GM23338 (cell line): ENCODE data around the gene SLC35B4. TPM values are rescaled to one million over a fixed set of nuclear protein-coding genes. Genes with fewer than 3 reads are reported as not detected.

Experiments used
- ATAC-seq: fragments of 200-7000 bp; cut with Tn5 transposase; 3 replicates; pipeline ENCODE4 v1.9.1; 2020
- DNase-seq: peaks from one replicate; pipeline ENCODE4 v3.0.0-alpha.2; 2015; ENCODE audit warnings: low spot score
- H2AFZ ChIP-seq: fragments of 200-600 bp; sonication (generic); 2 replicates; pipeline ENCODE4 v1.8.0; 2016; ENCODE audit warnings: antibody characterized with exemption, mild to moderate bottlenecking, moderate library complexity
- H3F3A ChIP-seq: fragments of 200-600 bp; sonication (generic); replicated peaks from 2 replicates; pipeline ENCODE4 v1.8.0; 2017; ENCODE audit warnings: antibody characterized with exemption, mixed run types, low read depth
- H3K27ac ChIP-seq: fragments of 200-600 bp; sonication (generic); 2 replicates; pipeline ENCODE4 v1.6.1; 2016; ENCODE audit warnings: low read depth
- H3K27me3 ChIP-seq: fragments of 200-600 bp; sonication (generic); 2 replicates; pipeline ENCODE4 v1.8.0; 2016; ENCODE audit warnings: mild to moderate bottlenecking, mixed run types, moderate library complexity; ENCODE audit not compliant: insufficient read depth
- H3K36me3 ChIP-seq: fragments of 200-600 bp; sonication (generic); 2 replicates; pipeline ENCODE4 v1.8.0; 2016; ENCODE audit warnings: mild to moderate bottlenecking; ENCODE audit not compliant: insufficient read depth
- H3K4me1 ChIP-seq: fragments of 200-600 bp; sonication (generic); 2 replicates; pipeline ENCODE4 v1.8.0; 2016; ENCODE audit warnings: mild to moderate bottlenecking, moderate library complexity; ENCODE audit not compliant: insufficient read depth
- H3K4me2 ChIP-seq: fragments of 200-600 bp; sonication (generic); 2 replicates; pipeline ENCODE4 v1.7.1; 2017; ENCODE audit warnings: mixed run types
- H3K4me3 ChIP-seq: fragments of 200-600 bp; sonication (generic); 2 replicates; pipeline ENCODE4 v1.6.1; 2016; ENCODE audit warnings: mixed run types
- H3K79me2 ChIP-seq: fragments of 200-600 bp; sonication (generic); replicated peaks from 2 replicates; pipeline ENCODE4 v1.8.0; 2017; ENCODE audit warnings: mild to moderate bottlenecking; ENCODE audit not compliant: insufficient read depth
- H3K9me2 ChIP-seq: fragments of 200-600 bp; sonication (generic); 2 replicates; pipeline ENCODE4 v1.8.0; 2017; ENCODE audit not compliant: insufficient read depth
- H4K20me1 ChIP-seq: fragments of 200-600 bp; sonication (generic); replicated peaks from 2 replicates; pipeline ENCODE4 v1.8.0; 2017; ENCODE audit warnings: mild to moderate bottlenecking; ENCODE audit not compliant: insufficient read depth
- H3K27ac Mint-ChIP-seq: 2 replicates; pipeline ENCODE4 v1.8.0; 2020; ENCODE audit warnings: inconsistent platforms, mild to moderate bottlenecking, moderate library complexity, mixed read lengths
- H3K27me3 Mint-ChIP-seq: 3 replicates; pipeline ENCODE4 v1.8.0; 2022; ENCODE audit warnings: low read depth, mild to moderate bottlenecking, moderate library complexity, mixed read lengths, inconsistent platforms; ENCODE audit not compliant: insufficient read depth, poor library complexity
- H3K36me3 Mint-ChIP-seq: 3 replicates; pipeline ENCODE4 v1.8.0; 2021; ENCODE audit warnings: low read depth, mild to moderate bottlenecking, inconsistent platforms, moderate library complexity, mixed read lengths
- H3K4me1 Mint-ChIP-seq: 3 replicates; pipeline ENCODE4 v1.8.0; 2020; ENCODE audit warnings: mild to moderate bottlenecking, inconsistent platforms, mixed read lengths
- H3K4me3 Mint-ChIP-seq: 3 replicates; pipeline ENCODE4 v1.8.0; 2021; ENCODE audit warnings: moderate library complexity, mild to moderate bottlenecking, inconsistent platforms, mixed read lengths
- H3K9me3 Mint-ChIP-seq: 3 replicates; pipeline ENCODE4 v1.8.0; 2020; ENCODE audit warnings: moderate library complexity, mild to moderate bottlenecking, inconsistent platforms, mixed read lengths
- CREB1 ChIP-seq: fragments of 250-450 bp; sonication (Bioruptor Pico); IDR thresholded peaks from 2 replicates; pipeline ENCODE4 v1.5.0; 2020; ENCODE audit warnings: low read depth, mild to moderate bottlenecking, moderate library complexity
- CTCF ChIP-seq, 2 experiments: fragments of 200-600 bp in 1 of 2; sonication (generic) in 1 of 2; conservative IDR thresholded peaks; 2 replicates each; pipeline versions ENCODE4 v1.5.1 to v1.6.1; 2016 to 2017; ENCODE audit warnings: antibody characterized with exemption in 2 of 2, low read depth in 2 of 2, mild to moderate bottlenecking in 2 of 2, moderate library complexity in 1 of 2
- ETS1 ChIP-seq: IDR thresholded peaks from 2 replicates; pipeline ENCODE4 v1.6.1; 2016; ENCODE audit warnings: antibody characterized with exemption
- EZH2 ChIP-seq: fragments of 200-600 bp; sonication (generic); IDR thresholded peaks from one replicate; pipeline ENCODE4 v1.8.0; 2017; ENCODE audit warnings: antibody characterized with exemption, mild to moderate bottlenecking, low read depth; ENCODE audit not compliant: unreplicated experiment
- EZH2phosphoT487 ChIP-seq: fragments of 200-600 bp; sonication (generic); IDR thresholded peaks from one replicate; pipeline ENCODE4 v1.8.1; 2018; ENCODE audit warnings: antibody characterized with exemption; ENCODE audit not compliant: unreplicated experiment
- JUNB ChIP-seq: IDR thresholded peaks from one replicate; pipeline ENCODE4 v1.6.1; 2016; ENCODE audit warnings: antibody characterized with exemption; ENCODE audit not compliant: unreplicated experiment
- NANOG ChIP-seq: IDR thresholded peaks from 2 replicates; pipeline ENCODE4 v1.6.1; 2016; ENCODE audit warnings: antibody characterized with exemption, borderline replicate concordance
- POLR2AphosphoS5 ChIP-seq: IDR thresholded peaks from 2 replicates; pipeline ENCODE4 v1.6.1; 2016; ENCODE audit warnings: antibody characterized with exemption, low read depth
- REST ChIP-seq: IDR thresholded peaks from one replicate; pipeline ENCODE4 v1.6.1; 2018; ENCODE audit warnings: antibody characterized with exemption; ENCODE audit not compliant: unreplicated experiment
- STAT1 ChIP-seq: IDR thresholded peaks from one replicate; pipeline ENCODE4 v1.6.1; 2016; ENCODE audit warnings: antibody characterized with exemption; ENCODE audit not compliant: unreplicated experiment
- ZNF114 ChIP-seq: fragments of 250-450 bp; sonication (Bioruptor Pico); IDR thresholded peaks from 2 replicates; pipeline ENCODE4 v1.5.0; 2020; ENCODE audit warnings: mild to moderate bottlenecking, moderate library complexity
- ZNF331 ChIP-seq: fragments of 250-450 bp; sonication (Bioruptor Pico); IDR thresholded peaks from 2 replicates; pipeline ENCODE4 v1.5.0; 2020; ENCODE audit warnings: low read depth, mild to moderate bottlenecking, moderate library complexity
- ZNF462 ChIP-seq: fragments of 250-450 bp; sonication (Bioruptor Pico); IDR thresholded peaks from 2 replicates; pipeline ENCODE4 v1.5.0; 2020; ENCODE audit warnings: mild to moderate bottlenecking, moderate library complexity
- polyA plus RNA-seq: library from polyadenylated mRNA; unstranded; fragments of >200 nt; fragmentation: Nextera tagmentation; extraction: Ambion mirVana; gene quantifications from 2 replicates; pipeline ENCODE4 v1.2.1, GENCODE V29; 2016
- total RNA-seq: library from RNA; depleted of rRNA; stranded (reverse); fragments of >200 nt; shearing (Covaris generic); gene quantifications from 2 replicates; pipeline ENCODE4 v1.2.3, GENCODE V29; 2014

The SLC35B4 gene
- total and polyA plus RNA-seq, 2 experiments from 2014 or later, result 22.6 to 29.7 TPM

GRCh38 chr7:134331393-134331792 lies 14.7 kb upstream of the SLC35B4 start:
- H4K20me1 ChIP-seq, result no peaks in the 10 kb centered on the region
- no peak overlapping the region for H3K27ac Mint-ChIP-seq
- peaks cover 4% of the 10 kb centered on the region; the same call in 1 of the 3 replicates for H3K9me3 Mint-ChIP-seq
- no peaks in the 10 kb centered on the region for H3F3A ChIP-seq
- no peaks in the 10 kb centered on the region for H3K4me1 Mint-ChIP-seq
- H3K79me2 ChIP-seq, result no peaks in the 10 kb centered on the region
- no peak for ATAC-seq
- H2AFZ ChIP-seq, result no peak overlapping the region
- H3K36me3 Mint-ChIP-seq, result no peaks in the 10 kb centered on the region
- H3K27me3 Mint-ChIP-seq, result peaks cover 2% of the 10 kb centered on the region
- H3K4me3 Mint-ChIP-seq, result no peak overlapping the region
- H3K27me3 ChIP-seq, result no peaks in the 10 kb centered on the region
- H3K4me3 ChIP-seq, result no peak overlapping the region
- H3K27ac ChIP-seq, result no peak overlapping the region
- no peaks in the 10 kb centered on the region for H3K4me1 ChIP-seq
- no peak overlapping the region for H3K4me2 ChIP-seq
- H3K9me2 ChIP-seq, result no peaks in the 10 kb centered on the region
- H3K36me3 ChIP-seq, result no peaks in the 10 kb centered on the region
- no peak for DNase-seq
- TF ChIP-seq REST (no peak), ZNF114 (CRISPR knock-in tag) (no peak), POLR2AphosphoS5 (no peak), ZNF462 (CRISPR knock-in tag) (no peak), NANOG (no peak), STAT1 (no peak), EZH2phosphoT487 (no peak), CREB1 (no peak), ZNF331 (CRISPR knock-in tag) (no peak), JUNB (no peak), EZH2 (no peak), CTCF (conservative IDR thresholded peaks at IDR 0.05; ENCODE audit: low read depth in 2 of 2) (no peak), ETS1 (no peak)
